Right ventricle myocardium inferior (tissue), 1 donor: ENCODE results near the gene MYO1D. TPM values are rescaled to one million over a fixed set of nuclear protein-coding genes. Genes with fewer than 3 reads are reported as not detected.
"Not testable (repeated sequence)": the region's sequence is repeated elsewhere in the genome, so short reads cannot be mapped to it uniquely, and the experiment has no call there.

ENCODE experiments used
- ATAC-seq: fragments of 200-7000 bp; cut with Tn5 transposase; one replicate; pipeline ENCODE4 v1.9.1; 2020; ENCODE audit warnings: mild to moderate bottlenecking, moderate library complexity
- DNase-seq: peaks from one replicate; pipeline ENCODE4 v3.0.0; 2021; ENCODE audit errors: missing footprints
- intact Hi-C: fragments of 100-400 bp; cut with DNase I; formaldehyde crosslinking; loops from one replicate; pipeline ENCODE4 v1.11.0; 2022
- total RNA-seq: library from RNA; stranded (reverse); fragmentation: NEBNext Ultra II Directional; extraction: Animal tissue kit (Norgen Biotek cat#: 25700); gene quantifications from one replicate; pipeline ENCODE4 v1.2.1, GENCODE V29; 2021
- donor health status: DM: no; HTN: yes; CAD: no; lungs with severe emphysema.

Gene MYO1D
- total RNA-seq, 1 donor from 2014 or later = 4.7 TPM

GRCh38 chr17:32899236-32900013, 22.5 kb upstream of the MYO1D start:
- no peak for DNase-seq
- no peak for ATAC-seq
- intact Hi-C loops = no loop called here

- DNase-seq = no peak
- no peak for ATAC-seq
- intact Hi-C loops = no loop called here
Measured at GRCh38 chr17:32896647-32897258, 19.8 kb upstream of the MYO1D start.

- ATAC-seq (no peak), DNase-seq (no peak)
- intact Hi-C loops = no loop called here
Measured at GRCh38 chr17:32894245-32894644, 17.3 kb upstream of the MYO1D start.

- ATAC-seq, intact Hi-C loops, DNase-seq: not testable (repeated sequence)
Measured at GRCh38 chr17:32887410-32887809, 10.5 kb upstream of the MYO1D start.

GRCh38 chr17:32886951-32887350, 10.0 kb upstream of the MYO1D start:
- DNase-seq, ATAC-seq, intact Hi-C loops: not testable (repeated sequence)

- intact Hi-C loops = no loop called here
- DNase-seq = no peak
- ATAC-seq = no peak
Measured at GRCh38 chr17:32882734-32883133, 5.8 kb upstream of the MYO1D start.

- intact Hi-C loops = no loop called here
- ATAC-seq (no peak), DNase-seq (no peak)
Measured at GRCh38 chr17:32882029-32882428, 5.1 kb upstream of the MYO1D start.

GRCh38 chr17:32880671-32881453, 3.9 kb upstream of the MYO1D start:
- ATAC-seq (no peak), DNase-seq (no peak)
- intact Hi-C loops = no loop called here

GRCh38 chr17:32879134-32879533, 2.2 kb upstream of the MYO1D start:
- no peak for DNase-seq
- no peak for ATAC-seq
- intact Hi-C loops = no loop called here

- DNase-seq = no peak
- no peak for ATAC-seq
Measured at GRCh38 chr17:32878211-32878610, 1.3 kb upstream of the MYO1D start.

GRCh38 chr17:32877164-32877764, 340 bp upstream of the MYO1D start:
- peak; percentile 100 for ATAC-seq
- intact Hi-C loops = loop anchor here (1.0 kb wide), 1 partner anchor 94 kb away; no protein-coding TSS in a partner anchor
- DNase-seq = peak; percentile 96

More at GRCh38 chr17:32878211-32878610, 1.3 kb upstream of the MYO1D start:
- intact Hi-C loops = no loop called here

- no peak for DNase-seq
- no peak for ATAC-seq
- intact Hi-C loops = no loop called here
Measured at GRCh38 chr17:32875923-32876416, 954 bp downstream of the MYO1D start.

- intact Hi-C loops = no loop called here
- no peak for ATAC-seq
Measured at GRCh38 chr17:32875230-32875917, 1.6 kb downstream of the MYO1D start.

GRCh38 chr17:32873114-32873513, 3.8 kb downstream of the MYO1D start:
- intact Hi-C loops = no loop called here
- no peak for DNase-seq
- no peak for ATAC-seq

More at GRCh38 chr17:32875230-32875917, 1.6 kb downstream of the MYO1D start:
- DNase-seq = no peak

- DNase-seq (no peak), ATAC-seq (no peak)
- intact Hi-C loops = no loop called here
Measured at GRCh38 chr17:32871746-32872145, 5.2 kb downstream of the MYO1D start.

- intact Hi-C loops = no loop called here
- no peak for DNase-seq
- no peak for ATAC-seq
Measured at GRCh38 chr17:32870969-32871368, 6.0 kb downstream of the MYO1D start.

- DNase-seq (no peak), ATAC-seq (peak; percentile 74)
- intact Hi-C loops = no loop called here
Measured at GRCh38 chr17:32870027-32870670, 6.8 kb downstream of the MYO1D start.
